Measurements from ENCODE around the gene ZBTB7C. TPM values are rescaled to one million over a fixed set of nuclear protein-coding genes. Genes with fewer than 3 reads are reported as not detected.

The ZBTB7C gene
- total and polyA plus RNA-seq, 4 donors: 0.19 to 1.1 (median 0.45) TPM

GRCh38 chr18:48029296-48029986 is 379.7 kb downstream of the ZBTB7C start:
- TF ChIP-seq NR2F2 (IDR thresholded peaks at IDR 0.05) (no peak), EGR1 (IDR thresholded peaks at IDR 0.05; ENCODE audit: low read depth in 2 of 2) (no peak), TAF1 (conservative IDR thresholded peaks at IDR 0.05) (no peak)
- TF ChIP-seq, protein P1, sequence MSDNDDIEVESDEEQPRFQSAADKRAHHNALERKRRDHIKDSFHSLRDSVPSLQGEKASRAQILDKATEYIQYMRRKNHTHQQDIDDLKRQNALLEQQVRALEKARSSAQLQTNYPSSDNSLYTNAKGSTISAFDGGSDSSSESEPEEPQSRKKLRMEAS (IDR thresholded peaks at IDR 0.05): no peak
- Histone ChIP-seq H3K27ac (ENCODE audit: low read depth in 1 of 2, low read length in 2 of 2) (no peak overlapping the region), H3K27me3 (ENCODE audit: control insufficient read depth in 4 of 4, insufficient read depth in 4 of 4, low read length in 3 of 4) (no peaks in the 10 kb centered on the region), H3K4me1 (ENCODE audit: control insufficient read depth in 4 of 4, insufficient read depth in 4 of 4, low read length in 3 of 4) (no peaks in the 10 kb centered on the region), H3K4me3 (ENCODE audit: low read depth in 1 of 3, low read length in 3 of 3) (no peak overlapping the region), H3K9me3 (ENCODE audit: control insufficient read depth in 4 of 4, low read length in 3 of 4) (no peaks in the 10 kb centered on the region), H3K36me3 (ENCODE audit: control insufficient read depth in 4 of 4, insufficient read depth in 3 of 4, low read depth in 1 of 4, low read length in 3 of 4) (no peaks in the 10 kb centered on the region), H3K9ac (ENCODE audit: low read depth in 1 of 2, low read length in 2 of 2) (no peak overlapping the region)
- WGBS: 98% methylated on average over 62 of the region's 62 CpGs
- no peak for DNase-seq (ENCODE audit: low spot score)

DNA sequence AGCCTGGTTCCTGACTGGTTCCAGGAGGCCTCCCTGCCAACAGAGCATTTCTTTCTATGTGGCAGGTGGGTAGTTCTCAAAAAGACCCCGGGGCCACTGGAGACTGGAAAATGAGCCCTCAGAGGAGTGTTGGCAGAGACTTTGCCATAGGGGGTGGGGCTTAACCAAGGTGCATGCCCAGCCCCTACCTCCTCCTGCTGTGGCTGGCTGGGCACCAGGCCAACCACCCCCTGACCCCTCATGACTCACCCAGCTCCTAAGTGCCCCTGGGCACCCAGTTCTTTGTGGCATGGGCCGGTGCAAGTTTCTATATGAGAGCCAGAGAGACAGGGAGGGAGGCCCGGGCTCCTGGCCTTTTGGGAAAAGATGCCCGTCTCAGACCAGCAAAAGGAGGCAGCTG is 380.5 kb downstream of the ZBTB7C start:
- no peaks in the 10 kb centered on the region for H3K9me3 ChIP-seq (ENCODE audit: control insufficient read depth in 4 of 4, low read length in 3 of 4)
- no peak for TF ChIP-seq YY1 (IDR thresholded peaks at IDR 0.05)
- no peak for TF ChIP-seq SP1 (IDR thresholded peaks at IDR 0.05)
- TF ChIP-seq, protein P1 (IDR thresholded peaks at IDR 0.05): no peak
- TF ChIP-seq RXRA (IDR thresholded peaks at IDR 0.05): no peak
- no peak for TF ChIP-seq CTCF (IDR thresholded peaks at IDR 0.05; ENCODE audit: low read depth, low read length, missing input control)
- TF ChIP-seq REST (IDR thresholded peaks at IDR 0.05): no peak
- no peak for TF ChIP-seq NR2F2 (IDR thresholded peaks at IDR 0.05)
- no peak for TF ChIP-seq GABPA (IDR thresholded peaks at IDR 0.05 in 1 of 2, conservative IDR thresholded peaks at IDR 0.05 in 1 of 2)
- no peak for TF ChIP-seq EGR1 (IDR thresholded peaks at IDR 0.05; ENCODE audit: low read depth in 2 of 2)
- TF ChIP-seq HNF4G (IDR thresholded peaks at IDR 0.05): no peak
- TF ChIP-seq TAF1 (conservative IDR thresholded peaks at IDR 0.05): no peak
- TF ChIP-seq FOXA2 (IDR thresholded peaks at IDR 0.05): no peak
- no peak for TF ChIP-seq HNF4A (conservative IDR thresholded peaks at IDR 0.05)
- TF ChIP-seq, protein P2, sequence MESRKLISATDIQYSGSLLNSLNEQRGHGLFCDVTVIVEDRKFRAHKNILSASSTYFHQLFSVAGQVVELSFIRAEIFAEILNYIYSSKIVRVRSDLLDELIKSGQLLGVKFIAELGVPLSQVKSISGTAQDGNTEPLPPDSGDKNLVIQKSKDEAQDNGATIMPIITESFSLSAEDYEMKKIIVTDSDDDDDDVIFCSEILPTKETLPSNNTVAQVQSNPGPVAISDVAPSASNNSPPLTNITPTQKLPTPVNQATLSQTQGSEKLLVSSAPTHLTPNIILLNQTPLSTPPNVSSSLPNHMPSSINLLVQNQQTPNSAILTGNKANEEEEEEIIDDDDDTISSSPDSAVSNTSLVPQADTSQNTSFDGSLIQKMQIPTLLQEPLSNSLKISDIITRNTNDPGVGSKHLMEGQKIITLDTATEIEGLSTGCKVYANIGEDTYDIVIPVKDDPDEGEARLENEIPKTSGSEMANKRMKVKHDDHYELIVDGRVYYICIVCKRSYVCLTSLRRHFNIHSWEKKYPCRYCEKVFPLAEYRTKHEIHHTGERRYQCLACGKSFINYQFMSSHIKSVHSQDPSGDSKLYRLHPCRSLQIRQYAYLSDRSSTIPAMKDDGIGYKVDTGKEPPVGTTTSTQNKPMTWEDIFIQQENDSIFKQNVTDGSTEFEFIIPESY (IDR thresholded peaks at IDR 0.05): no peak
- no peak for TF ChIP-seq RAD21 (IDR thresholded peaks at IDR 0.05)
- no peak for TF ChIP-seq FOXA1 (IDR thresholded peaks at IDR 0.05)
- no peak for DNase-seq (ENCODE audit: low spot score)
- no peaks in the 10 kb centered on the region for H3K27me3 ChIP-seq (ENCODE audit: control insufficient read depth in 4 of 4, insufficient read depth in 4 of 4, low read length in 3 of 4)
- no peak overlapping the region for H3K27ac ChIP-seq (ENCODE audit: low read depth in 1 of 2, low read length in 2 of 2)
- H3K9ac ChIP-seq (ENCODE audit: low read depth in 1 of 2, low read length in 2 of 2): no peak overlapping the region
- WGBS: 96% methylated on average over 4 of the region's 4 CpGs
- no peaks in the 10 kb centered on the region for H3K36me3 ChIP-seq (ENCODE audit: control insufficient read depth in 4 of 4, insufficient read depth in 3 of 4, low read depth in 1 of 4, low read length in 3 of 4)
- H3K4me1 ChIP-seq (ENCODE audit: control insufficient read depth in 4 of 4, insufficient read depth in 4 of 4, low read length in 3 of 4): no peaks in the 10 kb centered on the region
- no peak overlapping the region for H3K4me3 ChIP-seq (ENCODE audit: low read depth in 1 of 3, low read length in 3 of 3)

All from liver (tissue), 9 donors.